GM12878 (cell line): ENCODE results near the gene PAPLN.

ENCODE experiments used
- ATF3 ChIP-seq: IDR thresholded peaks from 2 replicates; pipeline ENCODE4 v1.6.1; 2011; ENCODE audit warnings: low read depth, mild to moderate bottlenecking, low read length, moderate library complexity, borderline replicate concordance; ENCODE audit errors: extremely low read depth
- CTCF ChIP-seq, 3 experiments: IDR thresholded peaks in 2 of 3; conservative IDR thresholded peaks in 1 of 3; 2 replicates each; pipeline ENCODE4 v1.5.1; 2011; ENCODE audit warnings: low read depth in 3 of 3, low read length in 3 of 3, mild to moderate bottlenecking in 3 of 3, control low read depth in 2 of 3, moderate library complexity in 2 of 3, inconsistent platforms in 1 of 3, mixed read lengths in 1 of 3; ENCODE audit not compliant: control insufficient read depth in 2 of 3, insufficient read depth in 1 of 3; ENCODE audit errors: extremely low read depth in 1 of 3
- ELK1 ChIP-seq: IDR thresholded peaks from 2 replicates; pipeline ENCODE4 v1.6.1; 2012; ENCODE audit warnings: low read depth, low read length, improper control_type of control experiment
- EZH2 ChIP-seq: IDR thresholded peaks from 2 replicates; pipeline ENCODE4 v1.6.1; 2012; ENCODE audit warnings: low read depth, mild to moderate bottlenecking, control low read depth, inconsistent platforms, low read length, borderline replicate concordance; ENCODE audit not compliant: control insufficient read depth
- NFIC ChIP-seq: IDR thresholded peaks from 2 replicates; pipeline ENCODE4 v1.6.1; 2012; ENCODE audit warnings: low read depth, mild to moderate bottlenecking, inconsistent platforms, low read length, moderate library complexity
- NFYB ChIP-seq: IDR thresholded peaks from 2 replicates; pipeline ENCODE4 v1.6.1; 2011; ENCODE audit warnings: low read depth, mild to moderate bottlenecking, low read length, improper control_type of control experiment, moderate library complexity; ENCODE audit not compliant: insufficient read depth
- POLR2A ChIP-seq: IDR thresholded peaks from 2 replicates; pipeline ENCODE4 v1.6.1; 2011; ENCODE audit warnings: low read depth, mild to moderate bottlenecking, low read length
- POU2F2 ChIP-seq: IDR thresholded peaks from 3 replicates; pipeline ENCODE4 v1.6.1; 2011; ENCODE audit warnings: low read depth, mild to moderate bottlenecking, low read length, borderline replicate concordance
- RAD21 ChIP-seq: IDR thresholded peaks from 2 replicates; pipeline ENCODE4 v1.6.1; 2011; ENCODE audit warnings: mild to moderate bottlenecking, low read depth, low read length, moderate library complexity; ENCODE audit not compliant: insufficient read depth
- RAD51 ChIP-seq: fragments of 450-650 bp; IDR thresholded peaks from 2 replicates; pipeline ENCODE4 v1.6.1; 2016; ENCODE audit warnings: moderate library complexity, mild to moderate bottlenecking, inconsistent platforms
- REST ChIP-seq: IDR thresholded peaks from 2 replicates; pipeline ENCODE4 v1.6.1; 2012; ENCODE audit warnings: mild to moderate bottlenecking, low read depth, low read length
- SMC3 ChIP-seq: IDR thresholded peaks from 2 replicates; pipeline ENCODE4 v1.6.1; 2011; ENCODE audit warnings: low read length, improper control_type of control experiment, borderline replicate concordance
- YY1 ChIP-seq: IDR thresholded peaks from 2 replicates; pipeline ENCODE4 v1.6.1; 2011; ENCODE audit warnings: low read depth, mild to moderate bottlenecking, low read length
- ZZZ3 ChIP-seq: IDR thresholded peaks from 2 replicates; pipeline ENCODE4 v1.6.1; 2011; ENCODE audit warnings: low read depth; ENCODE audit not compliant: control insufficient read depth, insufficient read length

DNA sequence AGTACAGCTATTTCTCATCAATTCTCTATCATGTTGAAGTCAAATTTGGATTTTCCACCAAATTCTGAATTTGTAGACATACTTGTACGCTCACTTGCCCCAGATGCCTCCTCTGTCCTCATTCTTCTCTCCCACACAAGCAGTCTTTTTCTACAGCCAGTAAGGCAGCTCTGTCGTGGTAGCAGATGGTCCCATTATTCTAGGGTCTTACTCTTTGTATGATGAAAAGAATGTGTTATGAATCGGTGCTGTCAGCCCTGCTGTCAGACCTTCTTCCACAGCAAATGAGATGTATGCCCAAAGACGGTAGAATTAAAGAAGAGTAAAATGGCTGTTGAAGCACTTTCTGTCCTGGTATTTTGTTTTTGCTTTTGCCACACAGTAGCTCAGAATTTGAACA lies 17.2 kb upstream of the PAPLN start:
- TF ChIP-seq SMC3 (no peak), ELK1 (no peak), RAD51 (no peak), CTCF (IDR thresholded peaks at IDR 0.05 in 2 of 3, conservative IDR thresholded peaks at IDR 0.05 in 1 of 3; ENCODE audit: control insufficient read depth in 2 of 3, extremely low read depth in 1 of 3, insufficient read depth in 1 of 3, low read depth in 3 of 3, low read length in 3 of 3) (no peak), NFYB (no peak), YY1 (no peak), ZZZ3 (no peak), POLR2A (no peak), REST (no peak), POU2F2 (no peak), RAD21 (no peak), NFIC (no peak), ATF3 (no peak), EZH2 (no peak)
